Measurements from ENCODE around the gene PCCA.

DNA sequence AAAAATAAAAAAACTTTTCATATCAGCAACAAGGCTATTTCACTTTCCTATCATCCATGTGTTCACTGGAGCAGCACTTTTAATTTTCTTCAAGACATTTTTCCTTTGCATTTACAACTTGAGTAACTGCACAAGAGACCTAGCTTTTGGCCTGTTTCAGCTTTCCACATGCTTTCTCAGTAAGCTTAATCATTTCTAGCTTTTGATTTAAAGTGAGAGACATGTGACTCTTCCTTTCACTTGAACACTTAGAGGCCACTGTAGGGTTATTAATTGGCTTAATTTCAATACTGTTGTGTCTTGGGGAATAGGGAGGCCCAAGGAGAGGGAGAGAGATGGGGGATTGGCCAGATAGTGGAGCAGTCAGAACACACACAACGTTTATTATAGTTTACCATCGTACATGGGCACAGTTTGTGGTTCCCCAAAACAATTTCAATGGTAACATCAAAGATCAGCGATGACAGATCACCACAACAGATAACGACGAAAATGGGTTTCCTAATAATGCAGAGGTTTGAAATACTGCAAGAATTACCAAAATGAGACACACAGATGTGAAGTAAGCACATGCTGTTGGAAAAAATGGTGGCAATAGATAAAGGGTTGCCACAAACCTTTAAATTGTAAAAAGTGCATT is 382.1 kb downstream of the PCCA start:
- TF ChIP-seq, protein P1, sequence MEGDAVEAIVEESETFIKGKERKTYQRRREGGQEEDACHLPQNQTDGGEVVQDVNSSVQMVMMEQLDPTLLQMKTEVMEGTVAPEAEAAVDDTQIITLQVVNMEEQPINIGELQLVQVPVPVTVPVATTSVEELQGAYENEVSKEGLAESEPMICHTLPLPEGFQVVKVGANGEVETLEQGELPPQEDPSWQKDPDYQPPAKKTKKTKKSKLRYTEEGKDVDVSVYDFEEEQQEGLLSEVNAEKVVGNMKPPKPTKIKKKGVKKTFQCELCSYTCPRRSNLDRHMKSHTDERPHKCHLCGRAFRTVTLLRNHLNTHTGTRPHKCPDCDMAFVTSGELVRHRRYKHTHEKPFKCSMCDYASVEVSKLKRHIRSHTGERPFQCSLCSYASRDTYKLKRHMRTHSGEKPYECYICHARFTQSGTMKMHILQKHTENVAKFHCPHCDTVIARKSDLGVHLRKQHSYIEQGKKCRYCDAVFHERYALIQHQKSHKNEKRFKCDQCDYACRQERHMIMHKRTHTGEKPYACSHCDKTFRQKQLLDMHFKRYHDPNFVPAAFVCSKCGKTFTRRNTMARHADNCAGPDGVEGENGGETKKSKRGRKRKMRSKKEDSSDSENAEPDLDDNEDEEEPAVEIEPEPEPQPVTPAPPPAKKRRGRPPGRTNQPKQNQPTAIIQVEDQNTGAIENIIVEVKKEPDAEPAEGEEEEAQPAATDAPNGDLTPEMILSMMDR (IDR thresholded peaks at IDR 0.05), result no peak
- no peak for TF ChIP-seq POLR2A (IDR thresholded peaks at IDR 0.05)

Data from prostate gland (tissue), 2 donors.